GM21717 (cell line): Measurements from ENCODE around the gene PRKCA.
"Not testable (repeated sequence)": the region's sequence is repeated elsewhere in the genome, so short reads cannot be mapped to it uniquely, and the experiment has no call there.

ENCODE experiments used
- ATAC-seq: cut with Tn5 transposase; IDR thresholded peaks from one replicate; pipeline ENCODE4 v1.9.1; 2021; ENCODE audit warnings: mild to moderate bottlenecking, moderate library complexity; ENCODE audit not compliant: unreplicated experiment

The PRKCA gene

DNA sequence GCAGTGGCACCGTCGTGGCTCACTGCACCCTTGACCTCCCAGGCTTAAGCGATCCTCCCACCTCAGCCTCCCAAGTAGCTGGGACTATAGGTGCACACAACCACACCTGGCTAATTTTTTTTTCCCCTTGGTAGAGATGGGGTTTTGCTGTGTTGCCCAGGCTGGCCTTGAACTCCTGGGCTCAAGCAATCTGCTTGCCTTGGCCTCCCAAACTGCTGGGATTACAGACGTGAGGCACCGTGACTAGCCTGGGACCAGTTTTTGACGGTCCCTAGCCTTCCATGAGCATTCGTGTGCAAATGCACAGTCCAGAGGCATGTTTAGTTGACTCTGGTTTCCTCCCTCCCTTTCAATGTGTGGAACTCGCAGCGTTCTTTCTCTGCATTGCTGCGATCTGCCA is 48.2 kb downstream of the PRKCA start:
- ATAC-seq = not testable (repeated sequence)

DNA sequence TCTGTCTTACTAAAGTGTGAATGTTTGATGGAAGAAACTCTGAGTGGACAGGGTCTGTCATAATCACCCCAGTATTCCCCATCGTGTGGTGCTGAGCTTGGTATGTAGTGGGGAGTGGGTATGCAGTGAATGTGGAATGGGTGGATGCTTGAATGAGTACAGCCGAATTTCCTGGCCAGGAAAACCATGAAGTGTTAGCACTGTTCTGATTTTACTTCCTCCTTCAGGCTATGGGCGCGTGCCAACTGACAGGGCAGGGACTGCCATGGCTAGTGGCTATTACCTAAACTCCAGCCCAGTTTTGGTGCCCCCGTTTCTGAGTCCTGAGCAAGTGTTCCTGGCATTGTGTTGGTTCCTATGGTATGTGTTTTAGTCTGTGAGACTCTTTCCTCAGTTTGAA is 48.6 kb downstream of the PRKCA start:
- ATAC-seq = no peak

DNA sequence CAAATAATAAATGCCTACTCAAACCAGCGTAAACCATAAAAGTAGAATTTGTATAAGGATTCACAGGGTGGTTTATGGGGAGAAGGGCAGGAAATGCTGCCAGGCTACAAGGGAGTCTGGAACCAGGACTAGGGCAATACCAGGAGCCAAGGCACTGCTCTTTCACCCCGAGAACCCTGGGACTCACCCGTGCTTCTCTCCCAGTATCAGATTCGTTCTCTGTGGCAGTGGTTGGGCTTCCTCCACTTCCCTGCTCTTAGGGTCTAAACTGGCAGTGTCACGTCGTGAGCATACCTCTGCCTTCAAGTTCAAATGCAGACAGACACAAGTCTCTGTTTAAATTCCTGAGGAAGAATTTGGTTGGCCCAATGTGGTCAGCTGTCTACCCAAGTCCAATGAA is 49.3 kb downstream of the PRKCA start:
- no peak for ATAC-seq

DNA sequence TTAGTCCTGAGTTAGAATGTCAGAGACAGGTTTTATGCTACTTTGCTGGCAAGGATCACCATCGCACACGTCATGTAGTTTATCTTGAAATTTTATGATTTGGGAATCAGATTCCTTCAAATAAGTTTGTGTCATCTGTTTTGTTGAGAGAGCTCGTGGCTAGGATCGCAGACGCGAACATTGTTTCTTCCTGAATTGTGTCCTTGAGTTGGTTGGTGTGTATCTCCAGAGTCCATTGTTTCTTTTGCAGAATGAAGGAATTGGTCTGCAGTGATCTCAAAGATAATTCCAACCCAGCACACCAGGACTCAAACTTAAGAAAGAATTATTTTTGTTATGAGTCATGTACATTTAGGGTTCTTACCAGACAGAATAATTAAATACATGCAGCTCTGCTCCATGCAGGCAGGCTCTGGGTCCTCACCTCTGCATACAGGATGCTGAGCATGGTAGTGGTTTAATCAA is 51.6 kb downstream of the PRKCA start:
- ATAC-seq = no peak

DNA sequence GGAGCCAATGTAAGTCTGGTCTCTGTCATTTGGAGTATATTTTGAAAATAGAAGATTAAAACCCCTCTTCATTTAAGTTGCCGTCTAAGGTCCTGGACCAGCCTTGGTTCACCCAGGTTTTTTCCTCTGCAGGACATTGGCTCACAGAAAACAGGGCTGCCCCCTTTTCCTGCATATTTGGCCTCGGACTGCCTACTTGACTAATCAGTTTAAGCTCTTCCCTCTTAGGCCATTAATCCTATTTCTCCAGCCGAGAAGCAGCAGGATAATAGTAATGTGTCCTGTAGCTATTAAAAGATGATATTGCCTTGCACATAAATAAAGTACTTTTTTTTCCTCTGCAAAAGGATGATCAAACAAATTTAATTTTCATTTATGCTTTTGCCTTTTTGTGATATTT is 52.1 kb downstream of the PRKCA start:
- no peak for ATAC-seq

DNA sequence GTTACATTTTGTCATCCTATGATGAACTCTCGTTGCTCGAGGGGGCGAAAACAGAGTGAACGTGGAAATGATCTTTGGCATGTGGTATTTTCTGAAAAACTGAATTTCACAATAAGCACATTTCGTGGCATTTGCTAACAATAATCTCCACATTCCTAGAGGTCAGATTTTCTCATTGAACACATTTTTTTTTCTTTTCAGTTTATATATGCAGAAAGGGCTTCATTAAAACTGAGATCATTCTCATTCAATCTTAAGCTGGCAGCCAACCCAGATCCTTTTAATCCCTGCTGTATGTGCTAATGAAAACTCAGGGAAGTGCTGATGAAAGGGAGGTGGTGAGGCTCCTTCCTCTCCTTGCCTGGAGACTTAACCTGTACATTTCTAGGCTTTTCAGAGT is 52.6 kb downstream of the PRKCA start:
- no peak for ATAC-seq

DNA sequence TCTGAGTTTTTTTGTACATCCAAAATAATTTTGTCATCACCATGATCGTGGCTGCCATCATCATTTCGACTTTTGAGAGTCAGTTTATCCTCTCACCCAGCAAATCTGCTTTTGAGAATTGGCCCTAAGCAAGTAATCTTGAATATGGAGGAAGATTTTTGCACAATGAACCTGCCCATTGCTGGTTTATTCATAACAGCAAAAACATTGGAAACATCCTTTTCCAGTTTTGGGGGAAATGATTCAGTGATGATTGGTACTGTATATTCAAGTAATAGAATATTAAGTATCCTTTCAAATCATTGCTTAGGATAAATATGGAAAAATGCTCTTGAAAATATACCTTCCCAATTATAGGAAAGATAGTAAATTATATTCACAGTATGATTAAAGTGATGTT is 53.1 kb downstream of the PRKCA start:
- no peak for ATAC-seq

DNA sequence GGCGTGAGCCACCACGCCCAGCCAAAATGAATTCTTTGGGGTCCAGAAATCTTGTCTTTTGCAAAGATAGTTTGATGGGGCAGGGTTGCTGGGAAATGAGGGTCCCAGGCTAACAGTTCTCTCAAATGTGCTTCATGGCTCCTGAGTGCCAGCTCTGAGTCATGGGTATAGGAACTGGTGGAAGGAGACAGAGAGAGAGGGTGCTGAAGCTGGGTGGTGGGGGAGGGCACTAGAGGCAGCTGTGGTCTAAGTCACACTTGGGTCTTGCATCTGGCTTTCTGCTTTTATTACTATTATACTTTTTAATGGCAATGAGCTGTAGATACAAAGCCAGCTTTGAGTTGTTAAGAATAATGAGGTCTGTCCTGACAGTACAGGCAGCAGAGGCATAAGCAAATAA is 54.6 kb downstream of the PRKCA start:
- ATAC-seq = no peak

DNA sequence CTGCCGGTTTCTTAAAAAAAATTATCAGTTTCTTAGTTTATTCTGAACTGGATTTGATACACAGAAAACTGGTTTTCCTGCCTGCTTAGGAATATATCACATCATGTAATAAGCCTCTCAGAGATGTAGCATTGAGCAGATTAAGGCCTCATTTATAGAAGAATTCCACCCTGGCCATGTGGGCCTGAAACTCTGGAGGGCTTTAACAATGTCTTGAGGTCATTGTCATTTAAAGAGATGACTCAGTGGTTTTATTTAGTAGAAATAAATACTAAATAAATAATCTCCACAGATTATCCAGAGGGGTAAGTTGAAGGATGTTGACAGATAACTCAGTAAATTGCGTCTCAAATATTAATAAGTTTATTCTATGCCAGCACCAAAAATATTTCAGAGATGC is 56.9 kb downstream of the PRKCA start:
- ATAC-seq = no peak

DNA sequence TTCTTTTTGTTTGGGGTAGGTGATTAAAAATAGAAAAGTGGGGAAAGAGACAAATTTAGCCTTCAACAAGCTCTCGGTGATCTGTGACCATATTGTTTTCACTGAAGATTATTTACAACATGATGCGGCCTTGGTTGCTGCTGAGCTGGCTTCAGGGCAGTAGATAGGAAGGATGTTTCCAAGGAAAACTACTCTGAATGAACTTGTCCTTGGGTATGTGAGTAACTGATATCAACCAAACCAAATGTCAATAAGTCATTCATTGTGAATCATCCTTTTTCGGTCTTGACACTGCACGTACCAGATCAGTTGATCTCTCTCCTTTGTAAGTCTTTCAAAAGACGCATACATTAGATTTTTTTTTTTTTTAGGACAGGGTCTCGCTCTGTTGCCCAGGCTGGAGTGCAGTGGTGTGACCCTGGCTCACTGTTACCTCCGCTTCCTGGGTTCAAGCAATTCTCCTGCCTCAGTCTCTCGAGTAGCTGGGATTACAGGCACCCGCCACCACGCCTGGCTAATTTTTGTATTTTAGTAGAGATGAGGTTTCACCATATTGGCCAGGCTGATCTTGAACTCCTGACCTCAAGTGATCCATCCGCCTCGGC is 58.6 kb downstream of the PRKCA start:
- ATAC-seq = not testable (repeated sequence)

DNA sequence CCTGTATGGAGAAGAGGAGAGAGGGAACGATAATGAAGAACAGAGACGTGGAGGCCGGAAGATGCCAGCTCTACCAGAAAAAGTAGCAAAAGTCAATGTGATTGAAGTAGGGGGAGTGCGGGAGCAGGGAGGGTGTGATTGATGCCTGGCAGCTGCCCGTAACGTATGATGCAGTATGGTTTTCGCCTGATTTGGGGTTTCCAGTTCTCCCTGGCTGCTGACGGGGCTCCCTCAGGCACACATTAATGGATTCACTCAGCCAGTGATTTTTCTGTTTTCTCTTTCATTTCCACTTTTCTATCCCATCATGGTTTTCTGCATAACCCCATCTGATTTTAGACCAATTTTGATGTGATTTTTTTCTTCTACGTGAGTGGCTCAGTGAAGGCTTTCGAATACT is 62.1 kb downstream of the PRKCA start:
- ATAC-seq = no peak

DNA sequence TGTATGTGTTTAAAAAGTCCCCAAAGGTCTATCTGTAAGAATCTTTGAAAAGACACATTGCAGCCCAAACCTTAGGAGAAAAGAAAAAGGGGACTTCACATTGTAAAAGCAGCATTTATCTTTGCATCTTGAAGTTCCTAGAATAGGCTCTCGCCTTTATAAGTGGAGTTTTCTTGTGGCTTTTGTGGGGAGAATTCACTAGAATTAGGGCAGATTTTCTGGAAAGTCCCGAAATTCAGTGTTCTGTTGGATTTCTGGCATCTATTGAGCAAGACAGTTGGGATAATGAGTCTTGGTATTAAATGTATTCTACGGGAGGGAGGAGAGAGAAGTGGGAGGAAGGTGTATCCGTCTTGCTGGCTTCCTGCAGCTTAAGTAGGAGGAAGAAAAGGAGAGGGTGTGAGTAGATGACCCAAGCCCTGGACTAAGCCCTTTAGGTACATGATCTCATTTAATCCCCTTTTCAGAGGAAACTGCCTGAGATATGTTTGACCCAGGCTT is 62.6 kb downstream of the PRKCA start:
- ATAC-seq = no peak

DNA sequence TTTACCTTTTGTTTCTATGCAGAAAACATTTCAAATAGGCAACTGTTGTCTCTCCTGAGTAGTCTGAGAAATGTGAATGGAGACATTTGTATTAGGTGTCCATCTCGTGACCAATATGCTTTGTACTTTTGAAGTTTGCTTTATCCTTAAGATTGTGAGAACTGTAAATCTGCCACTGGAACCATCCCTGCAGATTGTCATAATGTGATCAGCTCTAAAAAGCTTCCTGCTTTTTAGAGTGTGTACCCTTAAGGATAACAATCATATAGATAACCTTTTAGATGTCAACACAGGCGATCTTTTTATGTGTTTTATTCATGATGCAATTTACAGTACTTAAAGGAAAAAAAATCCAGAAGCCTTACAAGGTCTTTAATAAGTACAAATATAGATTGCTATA is 63.5 kb downstream of the PRKCA start:
- no peak for ATAC-seq

DNA sequence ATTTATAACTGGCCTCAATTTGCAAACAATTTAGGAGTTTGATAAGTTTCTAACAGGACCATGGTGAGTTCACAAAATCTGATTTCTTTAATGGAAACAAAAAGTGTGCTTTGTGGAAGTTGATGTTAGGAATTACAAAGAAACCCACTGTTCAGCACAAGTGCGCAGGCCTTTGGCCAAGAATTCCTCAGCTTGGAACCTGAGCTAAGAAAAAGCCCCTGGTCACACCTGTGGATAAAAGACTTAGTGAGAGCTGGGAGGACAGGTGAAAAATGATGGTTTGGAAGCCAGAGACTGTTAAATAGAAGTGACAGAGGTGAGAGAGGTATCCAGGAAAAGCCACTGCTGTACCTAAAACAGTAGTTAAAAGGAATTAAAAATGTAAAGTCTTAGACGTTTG is 64.7 kb downstream of the PRKCA start:
- no peak for ATAC-seq

DNA sequence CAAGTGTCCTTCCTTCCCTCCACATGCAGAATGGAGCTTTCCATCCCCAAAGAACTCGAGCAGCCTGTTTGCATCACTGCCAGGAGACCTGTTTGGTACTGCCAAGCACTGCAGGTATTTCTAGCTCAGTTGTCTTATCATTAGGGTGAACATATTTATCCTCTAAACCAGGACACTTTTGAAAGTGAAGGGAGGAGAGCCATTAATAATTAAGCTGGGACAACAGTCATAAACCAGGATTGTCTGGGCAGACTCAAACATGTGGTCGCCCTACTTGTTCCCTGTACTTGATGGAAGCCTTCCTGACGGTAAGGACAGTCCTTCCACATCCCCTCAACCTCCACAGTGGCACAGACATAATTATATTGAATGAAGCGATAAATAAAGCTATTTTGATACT is 67.4 kb downstream of the PRKCA start:
- no peak for ATAC-seq

DNA sequence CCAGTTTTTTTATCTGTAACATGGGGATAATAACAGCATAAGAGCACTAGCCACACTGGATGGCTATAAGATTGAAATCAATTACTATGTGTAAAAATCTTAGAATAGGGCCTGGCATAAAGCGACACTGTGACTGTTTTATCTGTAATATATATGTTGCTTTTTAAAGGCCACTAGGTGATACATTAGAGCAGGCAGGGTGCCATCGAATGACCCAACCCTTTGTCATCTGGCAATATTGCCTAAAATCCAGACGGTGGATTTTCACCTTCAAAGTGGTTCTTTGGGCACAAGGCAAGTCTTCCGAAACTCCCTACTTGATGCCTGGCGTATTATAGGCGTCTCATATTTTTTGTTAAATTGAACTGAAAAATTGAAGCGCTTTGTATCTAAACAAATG is 69.1 kb downstream of the PRKCA start:
- no peak for ATAC-seq

DNA sequence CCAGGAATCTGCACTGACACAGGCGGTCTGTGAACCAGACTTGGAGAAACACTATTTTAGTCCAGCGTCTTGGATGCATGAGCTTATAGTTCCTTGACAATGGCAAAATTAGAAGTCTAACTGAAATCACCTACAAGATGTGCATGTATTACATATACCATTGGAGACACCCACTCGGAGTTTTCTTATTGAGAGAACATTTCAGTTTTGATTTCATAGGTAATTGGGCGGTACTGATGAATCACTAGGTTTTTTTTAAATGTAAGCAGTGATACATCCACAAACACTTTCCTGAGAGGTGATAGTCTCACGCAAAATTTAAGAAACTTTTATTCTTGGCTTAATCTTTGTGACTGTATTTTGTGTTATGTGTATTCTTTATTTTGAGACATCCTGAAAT is 69.8 kb downstream of the PRKCA start:
- ATAC-seq = no peak

DNA sequence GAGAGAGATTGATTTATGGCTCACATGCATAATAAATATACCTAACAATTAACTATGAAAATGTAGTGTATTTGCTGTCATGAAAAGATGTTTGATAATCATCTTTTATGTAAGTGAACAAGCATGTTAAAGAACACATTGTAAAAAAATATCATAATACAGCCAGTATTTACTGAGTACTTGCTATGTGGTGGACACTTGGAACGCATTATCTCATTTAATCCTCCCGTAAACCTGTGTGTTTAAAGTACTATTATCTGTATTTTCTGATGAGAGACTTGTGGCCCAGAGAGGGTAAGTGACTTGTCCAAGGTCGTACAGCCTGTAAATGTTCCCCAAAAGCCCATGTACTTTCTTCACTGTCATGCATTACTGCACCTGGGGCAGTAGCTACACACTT is 70.7 kb downstream of the PRKCA start:
- ATAC-seq = no peak

DNA sequence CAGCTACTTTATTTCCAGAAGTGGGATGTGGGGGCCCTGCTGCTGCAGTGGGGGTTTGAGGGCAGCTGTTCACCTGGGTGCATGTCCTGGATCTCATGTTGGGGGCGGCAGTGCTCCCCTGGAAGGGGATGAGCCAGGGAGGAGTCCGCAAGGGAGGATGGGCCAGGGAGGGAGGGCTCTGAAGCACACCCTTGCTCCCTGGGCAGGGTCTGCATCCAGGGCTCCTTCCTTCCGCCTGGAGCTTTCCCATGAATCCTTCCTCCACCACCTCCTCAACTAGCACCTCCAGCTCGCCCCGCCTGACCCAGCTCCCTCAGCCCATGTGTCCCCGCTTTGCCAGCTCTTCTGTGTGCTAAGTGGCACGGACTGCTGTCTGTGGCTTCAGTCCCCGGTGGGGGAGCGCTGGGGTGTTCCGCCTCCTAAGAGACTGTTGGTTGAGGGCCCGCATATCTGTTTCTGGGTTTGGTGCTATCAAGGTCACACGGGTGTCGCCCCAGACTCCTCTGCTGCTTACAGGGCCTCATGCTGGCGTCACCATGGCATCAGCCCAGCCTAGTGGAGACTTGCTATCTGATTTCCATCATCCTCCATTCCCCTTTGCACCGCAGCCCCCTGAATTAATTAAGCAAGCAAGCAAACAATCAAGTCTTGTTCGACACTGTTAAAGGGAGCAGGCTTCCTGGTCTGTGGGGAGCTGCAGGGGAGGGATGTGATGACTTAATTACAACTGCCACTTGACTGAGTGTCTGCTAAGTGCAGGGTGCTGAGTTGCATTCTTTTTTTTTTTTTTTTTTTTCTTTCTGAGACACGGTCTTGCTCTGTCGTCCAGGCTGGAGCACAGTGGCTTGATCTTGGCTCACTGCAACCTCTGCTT is 71.8 kb downstream of the PRKCA start:
- no peak for ATAC-seq

DNA sequence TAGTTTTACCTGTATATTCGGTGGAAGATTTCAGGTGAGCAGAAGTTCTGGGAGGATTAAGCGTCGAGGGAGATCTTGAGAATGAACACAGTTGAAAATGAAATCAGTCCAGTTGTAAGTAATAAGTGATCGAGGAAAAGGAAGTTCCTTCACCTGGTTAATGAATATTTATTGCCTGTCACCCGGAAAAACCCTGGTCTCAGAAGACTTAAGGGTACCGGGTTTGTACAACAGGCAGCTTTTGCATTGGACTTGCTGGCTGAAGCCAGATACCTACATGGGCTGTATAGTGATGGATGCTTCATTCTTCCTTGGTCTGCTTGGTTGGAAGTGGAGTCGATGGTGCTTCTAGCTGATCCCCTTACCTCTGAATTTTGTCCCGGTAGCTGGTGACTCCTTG is 72.7 kb downstream of the PRKCA start:
- ATAC-seq = no peak

DNA sequence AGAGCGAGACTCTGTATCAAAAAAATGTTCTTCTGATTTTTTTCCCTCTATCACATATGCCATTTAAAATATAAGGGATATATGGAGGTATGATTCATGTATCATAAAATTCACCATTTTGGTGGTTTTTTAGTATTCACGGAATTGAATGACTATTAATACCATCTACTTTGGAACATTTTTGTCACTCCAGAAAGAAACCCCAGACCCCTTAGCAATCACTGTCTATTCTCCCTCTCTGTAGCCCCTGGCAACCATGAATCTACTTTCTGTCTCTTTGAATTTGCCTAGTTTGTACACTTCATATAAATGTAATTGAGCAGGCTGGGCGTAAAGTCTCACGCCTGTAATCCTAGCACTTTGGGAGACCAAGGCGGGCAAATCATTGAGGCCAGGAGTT is 75.9 kb downstream of the PRKCA start:
- no peak for ATAC-seq

DNA sequence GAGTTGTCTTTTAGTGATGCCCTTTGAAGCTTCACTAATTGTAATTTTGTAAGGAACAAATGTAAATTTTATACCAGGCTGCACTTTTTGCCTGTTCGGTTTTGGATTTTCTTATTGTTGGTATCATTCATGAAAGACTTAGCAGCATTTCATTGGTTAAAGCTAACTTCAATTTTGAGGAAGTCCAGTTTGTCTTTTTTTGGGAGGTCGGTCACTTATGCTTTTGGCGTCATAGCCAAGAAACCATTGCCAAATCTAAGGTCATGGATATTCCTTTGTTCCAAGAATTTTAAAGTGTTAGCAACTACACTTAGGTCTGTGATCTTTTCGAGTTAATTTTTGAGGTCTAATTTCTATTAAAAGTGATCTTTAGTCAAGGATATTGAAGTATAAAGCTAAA is 77.1 kb downstream of the PRKCA start:
- ATAC-seq = no peak
